Measurements from ENCODE around the gene GALNT3. TPM values are rescaled to one million over a fixed set of nuclear protein-coding genes. Genes with fewer than 3 reads are reported as not detected.
A peak's percentile ranks its signal among the peaks of the same experiment; 100 is the strongest.

Gene GALNT3
- total and polyA plus RNA-seq, 2 of the 8 experiments (the other 6 are each of a cell fraction or from before 2014, with no cell fraction given) = 3.4 to 23.6 TPM

DNA sequence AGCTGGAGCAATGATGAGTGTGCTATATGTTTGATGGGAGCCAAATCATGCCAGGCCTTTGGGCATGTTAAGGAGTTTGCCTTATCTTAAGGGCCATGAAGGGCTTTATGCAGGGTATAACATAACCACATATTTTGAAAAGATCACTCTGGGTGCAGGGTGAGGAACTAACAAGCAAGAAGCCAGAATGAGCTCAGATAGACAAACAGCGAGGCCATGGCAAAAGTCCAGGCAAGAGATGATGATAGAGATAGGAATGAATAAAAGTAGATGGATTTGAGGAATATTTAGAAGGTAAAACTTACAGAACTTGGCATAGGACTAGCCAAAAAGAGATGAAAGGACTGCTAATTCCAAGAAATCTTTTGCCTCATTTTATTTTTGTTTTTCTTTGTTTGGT lies 6.7 kb downstream of the GALNT3 start:
- DNase-seq (ENCODE audit: low read depth in 1 of 2, low spot score in 2 of 2) = no peak
- H3K4me2 ChIP-seq (ENCODE audit: insufficient read depth in 1 of 2, low read depth in 2 of 2, low read length in 2 of 2) = peak overlapping the region in 1 of 2 experiments; percentile 33; a peak in 2 of 4 replicates
- no peak overlapping the region for H2BK5ac ChIP-seq (ENCODE audit: low read depth, low read length)
- H3K36me3 ChIP-seq (ENCODE audit: control insufficient read depth in 2 of 4, insufficient read depth in 4 of 4, low read length in 3 of 4) = peaks cover 0 to 21% (median 3%) of the 10 kb centered on the region in 4 experiments; a peak in 3 of 8 replicates
- no peak overlapping the region for H2BK15ac ChIP-seq (ENCODE audit: low read length)
- no peak overlapping the region for H3K56ac ChIP-seq (replicated peaks; ENCODE audit: insufficient read length, low read depth, low read length)
- no peak overlapping the region for H2BK20ac ChIP-seq (ENCODE audit: low read length)
- no peak overlapping the region for H4K8ac ChIP-seq (ENCODE audit: extremely low read depth, insufficient read depth, low read length)
- H3K4me1 ChIP-seq (replicated peaks in 1 of 4; ENCODE audit: control insufficient read depth in 3 of 4, insufficient read depth in 4 of 4, low read length in 3 of 4) = peaks cover 0 to 13% (median 2%) of the 10 kb centered on the region in 4 experiments; a peak in 2 of 7 replicates
- no peak overlapping the region for H2AFZ ChIP-seq (ENCODE audit: low read length)
- no peak for FAIRE-seq
- no peaks in the 10 kb centered on the region for H3K27me3 ChIP-seq (replicated peaks in 1 of 4; ENCODE audit: control insufficient read depth in 3 of 4, extremely low read depth in 1 of 4, insufficient read depth in 3 of 4, low read length in 3 of 4)
- no peak overlapping the region for H3K27ac ChIP-seq (ENCODE audit: low read depth, low read length)
- no peaks in the 10 kb centered on the region for H3K9me3 ChIP-seq (ENCODE audit: insufficient read depth in 2 of 2, low read depth in 1 of 2, low read length in 1 of 2)
- H3K79me2 ChIP-seq (ENCODE audit: control insufficient read depth in 1 of 2, insufficient read depth in 2 of 2, low read length in 2 of 2) = peaks cover 3 to 97% of the 10 kb centered on the region in 2 experiments
- H3K23me2 ChIP-seq (ENCODE audit: low read depth, low read length) = no peaks in the 10 kb centered on the region
- no peak overlapping the region for H3K18ac ChIP-seq (ENCODE audit: extremely low read depth, low read length)
- H3K23ac ChIP-seq (ENCODE audit: insufficient read length) = no peak overlapping the region
- no peak overlapping the region for H3K4me3 ChIP-seq (ENCODE audit: extremely low read depth in 1 of 4, insufficient read depth in 2 of 4, low read depth in 3 of 4, low read length in 4 of 4)
- H2AK5ac ChIP-seq (ENCODE audit: low read depth, low read length) = no peak overlapping the region
- ChIA-PET CTCF (ENCODE audit: partially characterized antibody) (interaction anchor here (0.7 to 1.2 kb wide), 3 partner anchors 8 to 224 kb away, joined by 3 to 6 read pairs (median 3); no protein-coding TSS in a partner anchor), POLR2A (ENCODE audit: partially characterized antibody) (interaction anchor here (2.8 kb wide), 1 partner anchor 9 kb away, joined by 8 read pairs; no protein-coding TSS in a partner anchor)
- no peak overlapping the region for H3K14ac ChIP-seq (ENCODE audit: insufficient read length)
- no peak overlapping the region for H3K4ac ChIP-seq (replicated peaks; ENCODE audit: insufficient read length, low read depth, low read length)
- 83% methylated on average over 1 of the region's 1 CpG; no CpG with 5 or more reads in 1 of the 2 experiments for WGBS, 2 experiments (ENCODE audit: extremely low coverage in 1 of 2, insufficient coverage in 1 of 2, insufficient read length in 1 of 2, insufficient replicate concordance in 2 of 2, low coverage in 1 of 2, low lambda C conversion rate in 2 of 2, missing lambda C conversion rate in 1 of 2)
- no peak overlapping the region for H2BK12ac ChIP-seq (ENCODE audit: low read depth, low read length)
- no peak overlapping the region for H4K5ac ChIP-seq (ENCODE audit: insufficient read length, low read depth, low read length)
- no peaks in the 10 kb centered on the region for H4K20me1 ChIP-seq (replicated peaks in 1 of 2; ENCODE audit: control insufficient read depth in 1 of 2, insufficient read depth in 2 of 2, low read length in 2 of 2)
- no peak overlapping the region for H3K9ac ChIP-seq (replicated peaks in 1 of 4; ENCODE audit: extremely low read depth in 1 of 4, low read depth in 3 of 4, low read length in 3 of 4)
- no peak overlapping the region for H4K91ac ChIP-seq (replicated peaks; ENCODE audit: insufficient read length, low read length)
- no peak overlapping the region for H2BK120ac ChIP-seq (replicated peaks; ENCODE audit: low read depth, low read length)
- H3K79me1 ChIP-seq (ENCODE audit: low read depth, low read length) = peaks cover 10% of the 10 kb centered on the region; the same call in 1 of the 2 replicates
- TF ChIP-seq HDAC2 (IDR thresholded peaks at IDR 0.05; ENCODE audit: borderline replicate concordance in 1 of 2, low read depth in 2 of 2, low read length in 2 of 2) (no peak), CHD2 (IDR thresholded peaks at IDR 0.05; ENCODE audit: low read length) (no peak), TBP (IDR thresholded peaks at IDR 0.05; ENCODE audit: low read depth, low read length) (no peak), EZH2 (IDR thresholded peaks at IDR 0.05; ENCODE audit: low read depth, low read length, severe bottlenecking) (no peak), POLR2AphosphoS5 (IDR thresholded peaks at IDR 0.05; ENCODE audit: low read depth, low read length) (no peak), BCL11A (IDR thresholded peaks at IDR 0.05; ENCODE audit: low read depth in 2 of 2, low read length in 2 of 2) (no peak), SRF (IDR thresholded peaks at IDR 0.05; ENCODE audit: low read depth, low read length) (no peak), CHD1 (IDR thresholded peaks at IDR 0.05; ENCODE audit: low read depth, low read length) (no peak), SIRT6 (IDR thresholded peaks at IDR 0.05; ENCODE audit: low read length) (no peak), SIX5 (IDR thresholded peaks at IDR 0.05; ENCODE audit: low read depth, low read length) (no peak), RNF2 (IDR thresholded peaks at IDR 0.05; ENCODE audit: borderline replicate concordance, low read depth, low read length, missing control alignments, poor library complexity, severe bottlenecking) (no peak), SUZ12 (IDR thresholded peaks at IDR 0.05; ENCODE audit: low read length) (no peak)
- TF ChIP-seq, protein P1, sequence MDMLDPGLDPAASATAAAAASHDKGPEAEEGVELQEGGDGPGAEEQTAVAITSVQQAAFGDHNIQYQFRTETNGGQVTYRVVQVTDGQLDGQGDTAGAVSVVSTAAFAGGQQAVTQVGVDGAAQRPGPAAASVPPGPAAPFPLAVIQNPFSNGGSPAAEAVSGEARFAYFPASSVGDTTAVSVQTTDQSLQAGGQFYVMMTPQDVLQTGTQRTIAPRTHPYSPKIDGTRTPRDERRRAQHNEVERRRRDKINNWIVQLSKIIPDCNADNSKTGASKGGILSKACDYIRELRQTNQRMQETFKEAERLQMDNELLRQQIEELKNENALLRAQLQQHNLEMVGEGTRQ (IDR thresholded peaks at IDR 0.05; ENCODE audit: low read length) = no peak
